D721Med (cell line): Measurements from ENCODE around the gene GFM2.
"Not testable (repeated sequence)": the region's sequence is repeated elsewhere in the genome, so short reads cannot be mapped to it uniquely, and the experiment has no call there.

ENCODE experiments used
- DNase-seq: peaks from one replicate; pipeline ENCODE4 v3.0.0; 2011; ENCODE audit warnings: low spot score; ENCODE audit not compliant: insufficient read length
- FAIRE-seq: peaks from 2 replicates; lab custom pipeline; 2011; peaks lifted over from hg19 to GRCh38; lab: Jason Lieb, UNC
- TF ChIP-seq, protein P1 (sequence below): IDR thresholded peaks from 2 replicates; pipeline ENCODE4 v1.5.1; 2012; ENCODE audit warnings: mild to moderate bottlenecking, control low read depth; ENCODE audit not compliant: insufficient read depth; ENCODE audit errors: missing control alignments

Gene GFM2, protein sequence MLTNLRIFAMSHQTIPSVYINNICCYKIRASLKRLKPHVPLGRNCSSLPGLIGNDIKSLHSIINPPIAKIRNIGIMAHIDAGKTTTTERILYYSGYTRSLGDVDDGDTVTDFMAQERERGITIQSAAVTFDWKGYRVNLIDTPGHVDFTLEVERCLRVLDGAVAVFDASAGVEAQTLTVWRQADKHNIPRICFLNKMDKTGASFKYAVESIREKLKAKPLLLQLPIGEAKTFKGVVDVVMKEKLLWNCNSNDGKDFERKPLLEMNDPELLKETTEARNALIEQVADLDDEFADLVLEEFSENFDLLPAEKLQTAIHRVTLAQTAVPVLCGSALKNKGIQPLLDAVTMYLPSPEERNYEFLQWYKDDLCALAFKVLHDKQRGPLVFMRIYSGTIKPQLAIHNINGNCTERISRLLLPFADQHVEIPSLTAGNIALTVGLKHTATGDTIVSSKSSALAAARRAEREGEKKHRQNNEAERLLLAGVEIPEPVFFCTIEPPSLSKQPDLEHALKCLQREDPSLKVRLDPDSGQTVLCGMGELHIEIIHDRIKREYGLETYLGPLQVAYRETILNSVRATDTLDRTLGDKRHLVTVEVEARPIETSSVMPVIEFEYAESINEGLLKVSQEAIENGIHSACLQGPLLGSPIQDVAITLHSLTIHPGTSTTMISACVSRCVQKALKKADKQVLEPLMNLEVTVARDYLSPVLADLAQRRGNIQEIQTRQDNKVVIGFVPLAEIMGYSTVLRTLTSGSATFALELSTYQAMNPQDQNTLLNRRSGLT

DNA sequence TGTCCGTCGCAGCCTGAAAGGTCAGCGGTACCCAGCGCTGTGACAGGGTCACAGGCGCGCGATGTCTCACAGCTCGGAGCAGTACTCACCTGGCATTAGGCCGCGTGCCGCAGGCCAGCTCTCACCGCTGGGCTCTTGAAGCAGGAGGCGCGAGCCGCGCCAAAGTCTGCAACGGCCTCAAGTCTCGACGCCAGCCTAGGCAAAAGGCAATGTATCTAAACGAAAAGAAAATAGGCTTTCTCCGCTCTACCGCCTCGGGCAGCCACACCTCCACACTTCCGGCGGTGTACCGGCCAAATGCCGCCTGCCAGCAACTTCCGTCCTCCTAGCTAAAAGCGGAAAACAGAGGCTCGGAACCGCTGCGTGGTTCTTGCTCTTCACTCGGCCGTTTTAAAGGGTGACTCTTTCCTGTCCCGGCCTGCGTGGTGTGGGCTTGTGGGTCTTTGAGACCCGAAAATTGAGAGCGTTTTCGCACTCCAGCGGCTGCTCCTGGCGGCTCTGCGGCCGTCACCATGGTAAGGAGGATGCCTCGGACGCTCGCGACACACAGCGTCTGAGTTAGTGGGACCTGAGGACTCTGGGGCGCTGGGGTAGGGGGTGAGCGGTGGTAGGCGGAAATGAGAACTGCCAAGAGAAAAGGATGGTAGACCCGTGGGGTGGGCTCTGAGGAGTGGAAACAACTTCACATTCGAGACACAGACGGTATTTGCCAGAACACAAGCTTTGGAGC, at the start of gene GFM2, which contains the start of gene NSA2:
Gene GFM2 (minus strand): TSS at position 269 of the 730 bp plus-strand sequence. CDS start 3,375 bp downstream, outside the sequence.
Gene NSA2 (plus strand): TSS at position 401 of the 730 bp plus-strand sequence. CDS start 112 bp downstream, at position 513.
- peak; percentile 27 for DNase-seq
- TF ChIP-seq, protein P1, sequence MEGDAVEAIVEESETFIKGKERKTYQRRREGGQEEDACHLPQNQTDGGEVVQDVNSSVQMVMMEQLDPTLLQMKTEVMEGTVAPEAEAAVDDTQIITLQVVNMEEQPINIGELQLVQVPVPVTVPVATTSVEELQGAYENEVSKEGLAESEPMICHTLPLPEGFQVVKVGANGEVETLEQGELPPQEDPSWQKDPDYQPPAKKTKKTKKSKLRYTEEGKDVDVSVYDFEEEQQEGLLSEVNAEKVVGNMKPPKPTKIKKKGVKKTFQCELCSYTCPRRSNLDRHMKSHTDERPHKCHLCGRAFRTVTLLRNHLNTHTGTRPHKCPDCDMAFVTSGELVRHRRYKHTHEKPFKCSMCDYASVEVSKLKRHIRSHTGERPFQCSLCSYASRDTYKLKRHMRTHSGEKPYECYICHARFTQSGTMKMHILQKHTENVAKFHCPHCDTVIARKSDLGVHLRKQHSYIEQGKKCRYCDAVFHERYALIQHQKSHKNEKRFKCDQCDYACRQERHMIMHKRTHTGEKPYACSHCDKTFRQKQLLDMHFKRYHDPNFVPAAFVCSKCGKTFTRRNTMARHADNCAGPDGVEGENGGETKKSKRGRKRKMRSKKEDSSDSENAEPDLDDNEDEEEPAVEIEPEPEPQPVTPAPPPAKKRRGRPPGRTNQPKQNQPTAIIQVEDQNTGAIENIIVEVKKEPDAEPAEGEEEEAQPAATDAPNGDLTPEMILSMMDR, result no peak
- FAIRE-seq, result no peak

DNA sequence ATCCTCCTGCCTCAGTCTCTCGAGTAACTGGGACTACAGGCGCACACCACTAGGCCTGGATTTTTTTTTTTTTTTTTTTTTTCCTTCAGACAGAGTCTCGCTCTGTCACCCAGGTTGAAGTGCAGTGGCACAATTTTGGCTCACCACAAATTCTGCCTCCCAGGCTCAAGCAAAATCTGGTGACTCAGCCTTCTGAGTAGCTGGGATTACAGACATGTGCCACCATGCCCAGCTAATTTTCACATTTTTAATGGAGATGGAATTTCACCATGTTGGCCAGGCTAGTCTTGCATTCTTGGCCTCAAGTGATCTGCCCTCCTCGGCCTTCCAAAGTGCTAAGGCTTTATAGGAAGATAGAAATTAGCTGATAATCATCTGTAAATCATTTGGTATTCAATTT, 44.0 kb upstream of the GFM2 start:
- TF ChIP-seq, protein P1, result no peak
- no peak for DNase-seq
- no peak for FAIRE-seq

DNA sequence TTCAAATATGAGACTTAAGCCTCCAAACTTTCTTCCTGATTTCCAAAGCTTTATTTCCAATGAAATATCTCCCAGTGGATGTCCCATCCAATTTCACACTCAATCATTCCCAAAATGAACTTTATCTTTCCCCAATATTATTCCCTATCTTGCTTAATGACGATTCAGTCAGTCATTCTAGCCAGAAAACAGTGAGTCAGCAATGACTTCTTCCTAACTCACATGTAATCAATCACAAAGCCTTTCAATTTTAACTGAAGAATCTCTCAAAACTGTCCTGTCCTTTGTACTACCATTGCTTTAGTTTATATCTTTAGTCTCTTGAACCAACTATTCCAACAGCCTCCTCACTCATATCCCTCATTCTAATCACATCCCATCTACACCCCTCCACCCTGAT, 35.0 kb upstream of the GFM2 start:
- TF ChIP-seq, protein P1, result no peak
- FAIRE-seq (no peak), DNase-seq (no peak)

DNA sequence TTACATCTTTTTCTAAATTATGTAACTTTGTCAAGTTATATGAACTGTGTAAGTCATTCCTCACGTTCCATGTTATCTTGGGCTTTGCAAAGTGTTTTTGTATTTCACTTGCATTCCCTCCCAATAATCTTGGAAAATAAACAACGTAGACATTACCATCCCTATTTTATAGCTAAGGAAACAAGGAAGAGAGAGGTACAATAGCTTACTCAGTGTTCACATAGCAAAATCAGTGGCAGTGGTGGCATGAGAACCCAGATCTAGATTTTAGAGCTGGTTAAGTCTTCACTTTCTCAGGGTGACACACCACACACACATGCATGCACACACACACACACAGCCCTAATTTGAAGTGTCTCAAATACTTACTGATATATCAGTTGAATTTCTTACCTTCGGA, 34.3 kb upstream of the GFM2 start:
- TF ChIP-seq, protein P1, result no peak
- DNase-seq (no peak), FAIRE-seq (no peak)

DNA sequence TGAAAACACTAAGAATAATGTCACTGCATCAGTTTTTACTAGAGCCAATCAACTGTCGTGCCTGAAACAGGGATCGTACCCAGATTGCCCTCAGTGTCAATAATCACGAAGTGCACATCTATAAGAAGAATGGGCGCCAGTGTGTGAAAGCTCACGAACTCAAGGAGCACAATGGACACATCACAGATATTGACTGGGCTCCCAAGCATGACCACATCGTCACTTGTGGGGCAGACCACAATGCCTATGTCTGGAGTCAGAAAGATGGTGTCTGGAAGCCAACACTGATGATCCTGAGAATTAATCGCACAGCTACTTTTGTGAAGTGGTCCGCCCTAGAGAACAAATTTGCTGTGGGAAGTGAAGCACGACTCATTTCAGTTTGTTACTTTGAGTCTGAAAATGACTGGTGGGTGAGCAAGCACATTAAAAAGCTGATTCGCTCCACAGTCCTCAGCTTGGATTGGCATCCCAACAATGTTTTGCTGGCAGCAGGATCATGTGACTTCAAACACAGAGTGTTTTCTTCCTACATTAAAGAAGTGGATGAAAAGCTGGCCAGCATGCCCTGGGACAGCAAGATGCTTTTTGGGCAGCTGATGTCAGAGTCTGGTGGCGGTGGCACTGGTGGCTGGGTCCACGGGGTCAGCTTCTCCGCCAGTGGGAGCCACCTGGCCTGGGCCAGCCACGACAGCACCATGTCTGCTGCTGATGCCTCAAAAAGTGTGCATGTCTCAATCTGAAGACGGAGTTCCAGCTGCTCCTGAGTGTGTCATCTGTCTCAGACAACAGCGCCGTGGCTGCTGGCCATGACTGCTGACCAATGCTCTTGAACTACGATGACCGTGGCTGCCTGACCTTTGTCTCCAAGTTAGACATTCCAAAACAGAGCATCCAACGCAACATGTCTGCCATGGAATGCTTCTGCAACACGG, 32.3 kb upstream of the GFM2 start:
- FAIRE-seq (no peak), DNase-seq (no peak)
- TF ChIP-seq, protein P1, result no peak

DNA sequence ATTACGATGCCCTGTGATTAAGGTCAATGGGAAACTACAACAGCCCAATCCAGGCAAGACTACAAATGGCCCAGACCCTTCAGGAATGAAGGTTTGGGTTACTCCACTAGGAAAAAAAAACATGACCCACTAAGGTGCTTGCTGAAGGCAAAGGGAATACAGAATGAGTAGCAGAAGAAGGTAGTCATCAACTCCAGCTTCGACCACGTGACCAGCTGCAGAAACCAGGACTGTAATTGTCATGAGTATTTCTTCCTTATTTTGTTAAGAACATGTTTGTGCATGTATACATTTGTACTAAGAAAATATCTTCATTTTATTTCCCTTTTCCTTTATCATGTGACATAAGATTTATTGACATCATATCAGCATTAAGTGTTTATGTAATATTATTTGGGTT, 24.8 kb upstream of the GFM2 start:
- FAIRE-seq, DNase-seq: not testable (repeated sequence)
